HCT116 (cell line): ENCODE results near the gene TTC16. TPM values are rescaled to one million over a fixed set of nuclear protein-coding genes. Genes with fewer than 3 reads are reported as not detected.

Experiments used
- ATAC-seq: fragments of 200-7000 bp; cut with Tn5 transposase; 2 replicates; pipeline ENCODE4 v1.9.1; 2020; ENCODE audit warnings: mild to moderate bottlenecking, moderate library complexity
- BruUV-seq: library from RNA; stranded (reverse); fragments of 400-500 nt; replicated peaks from 2 replicates; lab custom pipeline; 2021; lab: Mats Ljungman, UMichigan
- CTCF ChIA-PET: fragments of 300-600 bp; sonication (Branson Sonifier 250); formaldehyde crosslinking; loops from one replicate; lab custom pipeline; 2021; ENCODE audit warnings: antibody characterized with exemption; lab: Charles Lee
- POLR2A ChIA-PET: fragments of 300-600, 350-600 bp; sonication (Branson Sonifier 250); formaldehyde crosslinking; loops from one replicate; lab custom pipeline; 2021; ENCODE audit warnings: antibody characterized with exemption; lab: Charles Lee
- RAD21 ChIA-PET, 2 experiments: fragments of 300-600 bp; sonication (Branson Sonifier 250); formaldehyde crosslinking; loops; one replicate each; lab custom pipeline; 2023; ENCODE audit warnings: low total read pairs in 2 of 2; ENCODE audit not compliant: uncharacterized antibody in 2 of 2, unreplicated experiment in 2 of 2, low non-redundant PET in 1 of 2; lab: Charles Lee
- DNase-seq: peaks from one replicate; pipeline ENCODE4 v3.0.0-alpha.2; 2010; ENCODE audit warnings: low read depth, low spot score
- H2AFZ ChIP-seq: fragments of 200-600 bp; shearing (Covaris generic), sonication (generic); 2 replicates; pipeline ENCODE4 v1.6.1; 2017; ENCODE audit warnings: low read depth, mixed run types, mixed read lengths, antibody characterized with exemption, low read length; ENCODE audit not compliant: poor library complexity, severe bottlenecking
- H3K27ac ChIP-seq: 2 replicates; pipeline ENCODE4 v1.5.1; 2012; ENCODE audit warnings: low read depth, low read length
- H3K27me3 ChIP-seq: fragments of 200-600 bp; sonication (generic); 2 replicates; pipeline ENCODE4 v1.6.1; 2016; ENCODE audit warnings: mixed run types, low read length, mixed read lengths; ENCODE audit not compliant: insufficient read depth
- H3K36me3 ChIP-seq, 2 experiments: fragments of 200-500 bp in 1 of 2; fragments of 200-600 bp in 1 of 2; sonication (Bioruptor generic) in 1 of 2; sonication (generic) in 1 of 2; 2 replicates each; pipeline versions ENCODE4 v1.5.1 to v1.6.1; 2014 to 2016; ENCODE audit warnings: low read length in 2 of 2, inconsistent platforms in 1 of 2, mixed read lengths in 1 of 2, mixed run types in 1 of 2; ENCODE audit not compliant: insufficient read depth in 2 of 2, control insufficient read depth in 1 of 2
- H3K4me1 ChIP-seq, 2 experiments: fragments of 200-600 bp in 1 of 2; sonication (generic) in 1 of 2; 2 replicates each; pipeline versions ENCODE4 v1.5.1 to v1.6.1; 2012 to 2017; ENCODE audit warnings: low read length in 2 of 2, inconsistent platforms in 1 of 2, mild to moderate bottlenecking in 1 of 2, mixed read lengths in 1 of 2, mixed run types in 1 of 2, moderate library complexity in 1 of 2; ENCODE audit not compliant: insufficient read depth in 2 of 2, control insufficient read depth in 1 of 2
- H3K4me2 ChIP-seq: fragments of 200-600 bp; sonication (generic); 2 replicates; pipeline ENCODE4 v1.6.1; 2017; ENCODE audit warnings: mixed run types, low read length, mixed read lengths
- H3K4me3 ChIP-seq, 2 experiments: fragments of 200-600 bp in 1 of 2; sonication (generic) in 1 of 2; replicated peaks in 1 of 2; 2 replicates each; pipeline ENCODE4 v1.5.1; 2011 to 2016; ENCODE audit warnings: low read length in 2 of 2, control low read depth in 1 of 2, low read depth in 1 of 2, mild to moderate bottlenecking in 1 of 2, mixed read lengths in 1 of 2, mixed run types in 1 of 2
- H3K79me2 ChIP-seq: fragments of 200-600 bp; sonication (generic); 2 replicates; pipeline ENCODE4 v1.6.1; 2017; ENCODE audit warnings: mild to moderate bottlenecking, mixed run types, low read length, moderate library complexity, mixed read lengths; ENCODE audit not compliant: insufficient read depth
- H3K9ac ChIP-seq: fragments of 200-600 bp; sonication (generic); 2 replicates; pipeline ENCODE4 v1.6.1; 2016; ENCODE audit warnings: low read length, mixed read lengths
- H3K9me2 ChIP-seq: fragments of 200-600 bp; sonication (generic), shearing (Covaris generic); 2 replicates; pipeline ENCODE4 v1.6.1; 2017; ENCODE audit warnings: mixed run types, mild to moderate bottlenecking, moderate library complexity; ENCODE audit not compliant: insufficient read depth
- H3K9me3 ChIP-seq, 2 experiments: fragments of 200-500 bp in 1 of 2; fragments of 200-600 bp in 1 of 2; sonication (Bioruptor generic) in 1 of 2; sonication (generic) in 1 of 2; 2 replicates each; pipeline ENCODE4 v1.6.1; 2014 to 2017; ENCODE audit warnings: low read length in 2 of 2, mixed read lengths in 2 of 2, inconsistent platforms in 1 of 2, low read depth in 1 of 2, mild to moderate bottlenecking in 1 of 2, mixed run types in 1 of 2, moderate library complexity in 1 of 2; ENCODE audit not compliant: control insufficient read depth in 1 of 2, insufficient read depth in 1 of 2
- H4K20me1 ChIP-seq: fragments of 200-600 bp; sonication (generic), shearing (Covaris generic); 2 replicates; pipeline ENCODE4 v1.6.1; 2017; ENCODE audit warnings: mixed run types, mild to moderate bottlenecking, moderate library complexity; ENCODE audit not compliant: insufficient read depth
- CEBPB ChIP-seq: IDR thresholded peaks from 2 replicates; pipeline ENCODE4 v1.6.1; 2012; ENCODE audit warnings: low read depth
- EGR1 ChIP-seq: IDR thresholded peaks from 2 replicates; pipeline ENCODE4 v1.6.1; 2012; ENCODE audit warnings: low read depth
- EZH2 ChIP-seq: fragments of 200-600 bp; sonication (generic); IDR thresholded peaks from 2 replicates; pipeline ENCODE4 v1.6.1; 2017; ENCODE audit warnings: antibody characterized with exemption, mixed run types
- FOSL1 ChIP-seq: IDR thresholded peaks from 2 replicates; pipeline ENCODE4 v1.6.1; 2012; ENCODE audit warnings: low read depth
- JUND ChIP-seq: IDR thresholded peaks from 2 replicates; pipeline ENCODE4 v1.6.1; 2012
- POLR2A ChIP-seq: IDR thresholded peaks from 2 replicates; pipeline ENCODE4 v1.7.0; 2011; ENCODE audit warnings: borderline replicate concordance; ENCODE audit not compliant: insufficient read depth, insufficient read length; ENCODE audit errors: extremely low read depth
- POLR2AphosphoS5 ChIP-seq: IDR thresholded peaks from 2 replicates; pipeline ENCODE4 v1.6.1; 2011; ENCODE audit warnings: mild to moderate bottlenecking, low read depth, low read length, moderate library complexity
- RAD21 ChIP-seq: IDR thresholded peaks from 2 replicates; pipeline ENCODE4 v1.6.1; 2012; ENCODE audit warnings: low read depth, mild to moderate bottlenecking
- SP1 ChIP-seq: IDR thresholded peaks from 2 replicates; pipeline ENCODE4 v1.6.1; 2012; ENCODE audit warnings: low read depth
- SRF ChIP-seq: IDR thresholded peaks from 2 replicates; pipeline ENCODE4 v1.6.1; 2012; ENCODE audit warnings: low read depth
- TCF7L2 ChIP-seq: IDR thresholded peaks from 2 replicates; pipeline ENCODE4 v1.7.0; 2011; ENCODE audit warnings: borderline replicate concordance, inconsistent platforms; ENCODE audit not compliant: insufficient read depth, insufficient read length; ENCODE audit errors: extremely low read depth
- YY1 ChIP-seq: IDR thresholded peaks from 2 replicates; pipeline ENCODE4 v1.6.1; 2011; ENCODE audit warnings: low read length, low read depth, moderate library complexity, mild to moderate bottlenecking; ENCODE audit not compliant: insufficient replicate concordance; ENCODE audit errors: extremely low read depth
- ZNF274 ChIP-seq: fragments of 200-500 bp; sonication (Bioruptor generic); IDR thresholded peaks from 2 replicates; pipeline ENCODE4 v1.6.1; 2014; ENCODE audit warnings: mild to moderate bottlenecking, low read depth, low read length, inconsistent platforms
- intact Hi-C: fragments of 100-400 bp; cut with micrococcal nuclease; formaldehyde crosslinking; loops from 2 replicates; pipeline ENCODE4 v1.10.0; 2022
- total RNA-seq: library from RNA; stranded (reverse); gene quantifications from one replicate; pipeline ENCODE4 v1.2.1, GENCODE V29; 2021; ENCODE audit not compliant: unreplicated experiment
- TF ChIP-seq, protein P1 (sequence below): IDR thresholded peaks from 2 replicates; pipeline ENCODE4 v1.6.1; 2012
- TF ChIP-seq, protein P2 (sequence below): IDR thresholded peaks from 2 replicates; pipeline ENCODE4 v1.6.1; 2011; ENCODE audit warnings: mild to moderate bottlenecking, low read length, moderate library complexity; ENCODE audit not compliant: insufficient replicate concordance; ENCODE audit errors: extremely low read depth
- TF ChIP-seq, protein P3 (sequence below): IDR thresholded peaks from 2 replicates; pipeline ENCODE4 v1.6.1; 2012

The TTC16 gene
- total RNA-seq, 1 experiment from 2014 or later = not detected

DNA sequence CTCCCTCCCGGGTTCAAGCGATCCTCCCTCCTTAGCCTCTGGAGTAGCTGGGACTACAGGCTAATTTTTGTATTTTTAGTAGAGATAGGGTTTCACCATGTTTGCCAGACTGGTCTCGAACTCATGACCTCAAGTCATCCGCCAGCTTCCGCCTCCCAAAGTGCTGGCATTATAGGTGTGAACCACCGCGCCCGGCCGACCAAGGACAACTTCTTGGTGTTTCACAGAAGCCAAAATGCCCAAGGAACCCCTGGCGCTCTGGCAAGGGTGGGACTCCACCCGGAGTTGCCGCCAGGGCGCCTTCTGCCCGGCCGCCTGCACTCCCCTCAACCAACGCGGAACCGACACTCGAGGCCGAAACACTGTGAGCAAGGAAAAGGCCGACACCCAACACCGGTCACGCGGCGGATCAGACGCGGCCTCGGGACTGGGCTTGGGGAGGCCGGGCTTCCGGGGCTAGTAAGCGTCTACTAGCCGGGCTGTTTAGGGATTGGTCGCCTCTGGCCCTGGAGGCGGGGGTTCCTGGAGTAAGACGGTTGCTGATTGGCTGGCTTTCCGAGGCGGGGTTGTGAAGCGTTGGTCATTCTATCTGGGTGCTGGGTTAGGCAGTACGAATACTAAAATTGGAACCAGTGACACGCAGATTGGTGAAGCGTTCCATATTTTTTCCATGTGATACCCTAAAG lies 16.8 kb upstream of the TTC16 start (continued):
- TF ChIP-seq TCF7L2 (peak; percentile 95), YY1 (no peak), CEBPB (no peak)

DNA sequence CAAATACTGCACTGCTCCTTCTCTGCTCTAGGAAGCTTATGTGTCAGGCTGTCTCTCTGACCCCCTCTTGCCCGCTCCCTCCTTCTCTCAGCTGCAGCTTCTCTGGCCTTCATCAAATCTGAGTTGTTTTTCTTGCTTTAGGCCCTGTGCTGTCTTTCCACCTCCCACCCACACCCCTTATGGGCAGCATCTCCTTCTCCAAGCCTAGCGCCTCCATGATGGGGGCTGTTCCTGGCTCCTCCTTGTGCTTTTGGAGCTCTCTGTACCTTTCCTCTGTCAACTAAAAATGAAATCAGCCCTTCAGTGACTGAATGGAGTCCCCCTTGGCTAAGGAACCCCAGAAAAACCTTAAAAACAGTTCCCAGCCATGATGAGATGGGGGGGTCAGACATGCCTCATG lies 15.7 kb upstream of the TTC16 start:
- no peaks in the 10 kb centered on the region for H4K20me1 ChIP-seq
- H3K79me2 ChIP-seq = no peaks in the 10 kb centered on the region
- 0 out of 2 replicates have a peak overlapping the region, but pooled peaks have one; percentile 69 for H3K9ac ChIP-seq
- POLR2A ChIA-PET = interaction anchor here (0.8 to 2.1 kb wide), 2 partner anchors 22 to 35 kb away, joined by 3 to 6 read pairs; partner anchors contain the start of gene TOR2A
- H3K4me3 ChIP-seq = no peak overlapping the region
- H3K36me3 ChIP-seq = no peaks in the 10 kb centered on the region
- ATAC-seq = no peak
- BruUV-seq = no TSS peak
- RAD21 ChIA-PET = no interaction called here
- H3K27ac ChIP-seq = no peak overlapping the region
- H3K9me3 ChIP-seq = no peaks in the 10 kb centered on the region
- H3K9me2 ChIP-seq = no peaks in the 10 kb centered on the region
- DNase-seq = no peak
- no peak overlapping the region for H3K4me2 ChIP-seq
- CTCF ChIA-PET = no interaction called here
- intact Hi-C loops = no loop called here
- peaks cover 20 to 38% of the 10 kb centered on the region in 2 experiments for H3K4me1 ChIP-seq
- H3K27me3 ChIP-seq = no peaks in the 10 kb centered on the region
- H2AFZ ChIP-seq = no peak overlapping the region
- TF ChIP-seq, protein P1, sequence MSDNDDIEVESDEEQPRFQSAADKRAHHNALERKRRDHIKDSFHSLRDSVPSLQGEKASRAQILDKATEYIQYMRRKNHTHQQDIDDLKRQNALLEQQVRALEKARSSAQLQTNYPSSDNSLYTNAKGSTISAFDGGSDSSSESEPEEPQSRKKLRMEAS = no peak
- TF ChIP-seq RAD21 (no peak), FOSL1 (no peak), ZNF274 (no peak), JUND (no peak), SP1 (no peak), POLR2A (no peak), EGR1 (no peak), SRF (no peak), POLR2AphosphoS5 (no peak), EZH2 (no peak)
- TF ChIP-seq, protein P2, sequence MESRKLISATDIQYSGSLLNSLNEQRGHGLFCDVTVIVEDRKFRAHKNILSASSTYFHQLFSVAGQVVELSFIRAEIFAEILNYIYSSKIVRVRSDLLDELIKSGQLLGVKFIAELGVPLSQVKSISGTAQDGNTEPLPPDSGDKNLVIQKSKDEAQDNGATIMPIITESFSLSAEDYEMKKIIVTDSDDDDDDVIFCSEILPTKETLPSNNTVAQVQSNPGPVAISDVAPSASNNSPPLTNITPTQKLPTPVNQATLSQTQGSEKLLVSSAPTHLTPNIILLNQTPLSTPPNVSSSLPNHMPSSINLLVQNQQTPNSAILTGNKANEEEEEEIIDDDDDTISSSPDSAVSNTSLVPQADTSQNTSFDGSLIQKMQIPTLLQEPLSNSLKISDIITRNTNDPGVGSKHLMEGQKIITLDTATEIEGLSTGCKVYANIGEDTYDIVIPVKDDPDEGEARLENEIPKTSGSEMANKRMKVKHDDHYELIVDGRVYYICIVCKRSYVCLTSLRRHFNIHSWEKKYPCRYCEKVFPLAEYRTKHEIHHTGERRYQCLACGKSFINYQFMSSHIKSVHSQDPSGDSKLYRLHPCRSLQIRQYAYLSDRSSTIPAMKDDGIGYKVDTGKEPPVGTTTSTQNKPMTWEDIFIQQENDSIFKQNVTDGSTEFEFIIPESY = no peak
- TF ChIP-seq, protein P3, sequence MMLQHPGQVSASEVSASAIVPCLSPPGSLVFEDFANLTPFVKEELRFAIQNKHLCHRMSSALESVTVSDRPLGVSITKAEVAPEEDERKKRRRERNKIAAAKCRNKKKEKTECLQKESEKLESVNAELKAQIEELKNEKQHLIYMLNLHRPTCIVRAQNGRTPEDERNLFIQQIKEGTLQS = no peak
